Measurements from ENCODE around the gene DUSP6.

Gene DUSP6

GRCh38 chr12:89373763-89374572 is 21.7 kb upstream of the DUSP6 start:
- in situ Hi-C loops (cut with MboI; ENCODE audit: low sequenced_read_pairs) = no loop called here

- in situ Hi-C loops (cut with MboI; ENCODE audit: low sequenced_read_pairs) = no loop called here
These were observed 20.5 kb upstream of the DUSP6 start for GRCh38 chr12:89372584-89373370.

GRCh38 chr12:89370850-89371249 is 18.5 kb upstream of the DUSP6 start:
- in situ Hi-C loops (cut with MboI; ENCODE audit: low sequenced_read_pairs) = no loop called here

- in situ Hi-C loops (cut with MboI; ENCODE audit: low sequenced_read_pairs) = no loop called here
These were observed 18.1 kb upstream of the DUSP6 start for GRCh38 chr12:89370421-89370831.

GRCh38 chr12:89369166-89369565 is 16.9 kb upstream of the DUSP6 start:
- in situ Hi-C loops (cut with MboI; ENCODE audit: low sequenced_read_pairs) = no loop called here

- in situ Hi-C loops (cut with MboI; ENCODE audit: low sequenced_read_pairs) = no loop called here
These were observed 16.1 kb upstream of the DUSP6 start for GRCh38 chr12:89368391-89368790.

GRCh38 chr12:89366676-89367364 is 14.5 kb upstream of the DUSP6 start:
- in situ Hi-C loops (cut with MboI; ENCODE audit: low sequenced_read_pairs) = no loop called here

- in situ Hi-C loops (cut with MboI; ENCODE audit: low sequenced_read_pairs) = no loop called here
These were observed 12.3 kb upstream of the DUSP6 start for GRCh38 chr12:89364631-89365030.

- in situ Hi-C loops (cut with MboI; ENCODE audit: low sequenced_read_pairs) = no loop called here
These were observed 11.8 kb upstream of the DUSP6 start for GRCh38 chr12:89364058-89364457.

- in situ Hi-C loops (cut with MboI; ENCODE audit: low sequenced_read_pairs) = no loop called here
These were observed 11.3 kb upstream of the DUSP6 start for GRCh38 chr12:89363582-89363981.

- in situ Hi-C loops (cut with MboI; ENCODE audit: low sequenced_read_pairs) = no loop called here
These were observed 10.8 kb upstream of the DUSP6 start for GRCh38 chr12:89363084-89363483.

- in situ Hi-C loops (cut with MboI; ENCODE audit: low sequenced_read_pairs) = no loop called here
These were observed 7.3 kb upstream of the DUSP6 start for GRCh38 chr12:89359615-89360014.

- in situ Hi-C loops (cut with MboI; ENCODE audit: low sequenced_read_pairs) = no loop called here
These were observed 6.5 kb upstream of the DUSP6 start for GRCh38 chr12:89358805-89359204.

- in situ Hi-C loops (cut with MboI; ENCODE audit: low sequenced_read_pairs) = no loop called here
These were observed 5.0 kb upstream of the DUSP6 start for GRCh38 chr12:89357297-89357730.

GRCh38 chr12:89356069-89356665 is 3.9 kb upstream of the DUSP6 start:
- in situ Hi-C loops (cut with MboI; ENCODE audit: low sequenced_read_pairs) = no loop called here

GRCh38 chr12:89355243-89356068 is 3.2 kb upstream of the DUSP6 start:
- in situ Hi-C loops (cut with MboI; ENCODE audit: low sequenced_read_pairs) = no loop called here

- in situ Hi-C loops (cut with MboI; ENCODE audit: low sequenced_read_pairs) = no loop called here
These were observed 2.3 kb upstream of the DUSP6 start for GRCh38 chr12:89354612-89355067.

GRCh38 chr12:89353823-89354611 is 1.7 kb upstream of the DUSP6 start:
- in situ Hi-C loops (cut with MboI; ENCODE audit: low sequenced_read_pairs) = no loop called here

- in situ Hi-C loops (cut with MboI; ENCODE audit: low sequenced_read_pairs) = no loop called here
These were observed 1.0 kb upstream of the DUSP6 start for GRCh38 chr12:89353188-89353822.
